HepG2 (cell line): ENCODE measurements around the gene IRF3. TPM values are rescaled to one million over a fixed set of nuclear protein-coding genes. Genes with fewer than 3 reads are reported as not detected.

Experiments used
- ASH2L ChIP-seq: fragments of 300-600, 200-600 bp; sonication (generic); IDR thresholded peaks from 2 replicates; pipeline ENCODE4 v1.7.0; 2017; ENCODE audit warnings: low read depth, mild to moderate bottlenecking, moderate library complexity, mixed read lengths, low read length; ENCODE audit not compliant: insufficient read length
- HNF1A ChIP-seq, 2 experiments: sonication (generic) in 1 of 2; formaldehyde crosslinking in 1 of 2; IDR thresholded peaks; 2 replicates each; pipeline versions ENCODE4 v1.4.0 to v1.6.1; 2016 to 2020; ENCODE audit warnings: borderline replicate concordance in 1 of 2, low read depth in 1 of 2, mild to moderate bottlenecking in 1 of 2, missing genetic modification reagents in 1 of 2
- JUNB ChIP-seq: sonication (generic); formaldehyde crosslinking; IDR thresholded peaks from 2 replicates; pipeline ENCODE4 v1.8.0; 2022; ENCODE audit warnings: missing genetic modification reagents, mild to moderate bottlenecking, borderline replicate concordance
- MIER3 ChIP-seq: IDR thresholded peaks from 2 replicates; pipeline ENCODE4 v1.6.1; 2016; ENCODE audit warnings: missing compliant biosample characterization, borderline replicate concordance
- MLX ChIP-seq: IDR thresholded peaks from 2 replicates; pipeline ENCODE4 v1.6.1; 2016
- MZF1 ChIP-seq: sonication (generic); formaldehyde crosslinking; IDR thresholded peaks from 2 replicates; pipeline ENCODE4 v1.8.1; 2023; ENCODE audit warnings: mild to moderate bottlenecking, missing genetic modification reagents, borderline replicate concordance
- PHF8 ChIP-seq: sonication (generic); formaldehyde crosslinking; IDR thresholded peaks from 2 replicates; pipeline ENCODE4 v1.5.0; 2020; ENCODE audit warnings: missing genetic modification reagents
- RAD21 ChIP-seq: fragments of 450-650 bp; formaldehyde crosslinking; IDR thresholded peaks from 2 replicates; pipeline ENCODE4 v1.5.0; 2020; ENCODE audit warnings: mild to moderate bottlenecking
- TGIF2 ChIP-seq: IDR thresholded peaks from 2 replicates; pipeline ENCODE4 v1.6.1; 2016; ENCODE audit warnings: control low read depth, missing compliant biosample characterization
- THAP9 ChIP-seq: sonication (generic); formaldehyde crosslinking; IDR thresholded peaks from 2 replicates; pipeline ENCODE4; 2020; ENCODE audit warnings: missing genetic modification reagents, mild to moderate bottlenecking, borderline replicate concordance
- XRCC5 ChIP-seq: fragments of 200-400 bp; formaldehyde crosslinking; optimal IDR thresholded peaks from 2 replicates; pipeline ENCODE3; 2017; ENCODE audit warnings: mild to moderate bottlenecking, low read length
- ZBTB14 ChIP-seq: sonication (generic); formaldehyde crosslinking; IDR thresholded peaks from 2 replicates; pipeline ENCODE4 v1.4.0; 2020; ENCODE audit warnings: missing genetic modification reagents
- ZNF432 ChIP-seq: sonication (generic); formaldehyde crosslinking; IDR thresholded peaks from 2 replicates; pipeline ENCODE4 v1.5.0; 2020; ENCODE audit warnings: missing genetic modification reagents, mild to moderate bottlenecking, borderline replicate concordance
- ZNF512B ChIP-seq: sonication (generic); formaldehyde crosslinking; IDR thresholded peaks from 2 replicates; pipeline ENCODE4 v1.5.1; 2020; ENCODE audit warnings: missing genetic modification reagents, mild to moderate bottlenecking, borderline replicate concordance
- ZNF605 ChIP-seq: sonication (generic); formaldehyde crosslinking; IDR thresholded peaks from 2 replicates; pipeline ENCODE4 v1.8.0; 2022; ENCODE audit warnings: mild to moderate bottlenecking, missing genetic modification reagents
- polyA plus RNA-seq, 8 experiments: library from polyadenylated mRNA; depleted of rRNA in 3 of 8; stranded (reverse) in 7 of 8; unstranded in 1 of 8; fragments of >200 nt; fragmentation: Illumina TruSeq in 4 of 8; extraction: Trizol in 4 of 8; gene quantifications; 2 replicates each; pipeline versions ENCODE4 v1.2.1 to v1.2.3, GENCODE V29; 2011 to 2016; ENCODE audit warnings: low read depth in 4 of 8, missing spikeins in 1 of 8, mixed read lengths in 1 of 8; ENCODE audit not compliant: insufficient read depth in 1 of 8
- total RNA-seq, 5 experiments: library from RNA; depleted of rRNA; stranded (reverse); fragments of >200 nt; fragmentation: Illumina TruSeq; extraction: Trizol; gene quantifications; 2 replicates each; pipeline ENCODE4 v1.2.3, GENCODE V29; 2016; ENCODE audit warnings: low read depth in 1 of 5

IRF3 gene
- total and polyA plus RNA-seq, 2 of the 13 experiments (the other 11 are each of a cell fraction or from before 2014, with no cell fraction given): 61.9 to 65.5 TPM

- TF ChIP-seq MZF1 (CRISPR knock-in tag): no peak
- TF ChIP-seq ASH2L: peak; percentile 86
- TF ChIP-seq RAD21: no peak
- TF ChIP-seq THAP9: peak; percentile 73; the same call in 1 of the 2 replicates
- TF ChIP-seq XRCC5: no peak
- no peak for TF ChIP-seq TGIF2 (CRISPR knock-in tag)
- TF ChIP-seq ZBTB14 (CRISPR knock-in tag): no peak
- TF ChIP-seq ZNF432 (CRISPR knock-in tag): no peak
- TF ChIP-seq HNF1A (IDR thresholded peaks at IDR 0.05; ENCODE audit: low read depth): peak; percentile 12; the same call in 1 of the 2 replicates
- peak; percentile 75; the same call in 1 of the 2 replicates for TF ChIP-seq HNF1A (CRISPR knock-in tag; IDR thresholded peaks at IDR 0.05; ENCODE audit: borderline replicate concordance)
- no peak for TF ChIP-seq ZNF512B (CRISPR knock-in tag)
- peak; percentile 92; the same call in 1 of the 2 replicates for TF ChIP-seq MIER3 (CRISPR knock-in tag)
- 0 out of 2 replicates have a peak, but pooled peaks have one; percentile 7 for TF ChIP-seq MLX (CRISPR knock-in tag)
- peak; percentile 53; the same call in 1 of the 2 replicates for TF ChIP-seq JUNB (CRISPR knock-in tag)
- TF ChIP-seq PHF8 (CRISPR knock-in tag): peak; percentile 55
- TF ChIP-seq ZNF605: peak; percentile 73; the same call in 1 of the 2 replicates
These were observed 25.4 kb downstream of the IRF3 start, which contains the start of gene RRAS (continued) for GRCh38 chr19:49640113-49640898.
